HCT116 (cell line): ENCODE data around the gene PTGR3.

Experiments
- EZH2 ChIP-seq: fragments of 200-600 bp; sonication (generic); IDR thresholded peaks from 2 replicates; pipeline ENCODE4 v1.6.1; 2017; ENCODE audit warnings: antibody characterized with exemption, mixed run types
- EZH2phosphoT487 ChIP-seq: fragments of 200-600 bp; IDR thresholded peaks from 2 replicates; pipeline ENCODE4 v1.6.1; 2018; ENCODE audit warnings: antibody characterized with exemption, borderline replicate concordance
- FOSL1 ChIP-seq: IDR thresholded peaks from 2 replicates; pipeline ENCODE4 v1.6.1; 2012; ENCODE audit warnings: low read depth
- POLR2AphosphoS5 ChIP-seq: IDR thresholded peaks from 2 replicates; pipeline ENCODE4 v1.6.1; 2011; ENCODE audit warnings: mild to moderate bottlenecking, low read depth, low read length, moderate library complexity
- RAD21 ChIP-seq: IDR thresholded peaks from 2 replicates; pipeline ENCODE4 v1.6.1; 2012; ENCODE audit warnings: low read depth, mild to moderate bottlenecking
- SP1 ChIP-seq: IDR thresholded peaks from 2 replicates; pipeline ENCODE4 v1.6.1; 2012; ENCODE audit warnings: low read depth
- SRF ChIP-seq: IDR thresholded peaks from 2 replicates; pipeline ENCODE4 v1.6.1; 2012; ENCODE audit warnings: low read depth
- TF ChIP-seq, protein P1 (sequence below), 3 experiments: fragments of 200-600 bp in 1 of 3; sonication (generic) in 1 of 3; IDR thresholded peaks in 2 of 3; conservative IDR thresholded peaks in 1 of 3; 2 replicates each; pipeline ENCODE4 v1.5.1; 2012 to 2017; ENCODE audit warnings: low read depth in 2 of 3, low read length in 2 of 3, antibody characterized with exemption in 1 of 3, borderline replicate concordance in 1 of 3, control low read depth in 1 of 3, mild to moderate bottlenecking in 1 of 3, mixed read lengths in 1 of 3, mixed run types in 1 of 3, moderate library complexity in 1 of 3; ENCODE audit not compliant: insufficient read depth in 1 of 3

DNA sequence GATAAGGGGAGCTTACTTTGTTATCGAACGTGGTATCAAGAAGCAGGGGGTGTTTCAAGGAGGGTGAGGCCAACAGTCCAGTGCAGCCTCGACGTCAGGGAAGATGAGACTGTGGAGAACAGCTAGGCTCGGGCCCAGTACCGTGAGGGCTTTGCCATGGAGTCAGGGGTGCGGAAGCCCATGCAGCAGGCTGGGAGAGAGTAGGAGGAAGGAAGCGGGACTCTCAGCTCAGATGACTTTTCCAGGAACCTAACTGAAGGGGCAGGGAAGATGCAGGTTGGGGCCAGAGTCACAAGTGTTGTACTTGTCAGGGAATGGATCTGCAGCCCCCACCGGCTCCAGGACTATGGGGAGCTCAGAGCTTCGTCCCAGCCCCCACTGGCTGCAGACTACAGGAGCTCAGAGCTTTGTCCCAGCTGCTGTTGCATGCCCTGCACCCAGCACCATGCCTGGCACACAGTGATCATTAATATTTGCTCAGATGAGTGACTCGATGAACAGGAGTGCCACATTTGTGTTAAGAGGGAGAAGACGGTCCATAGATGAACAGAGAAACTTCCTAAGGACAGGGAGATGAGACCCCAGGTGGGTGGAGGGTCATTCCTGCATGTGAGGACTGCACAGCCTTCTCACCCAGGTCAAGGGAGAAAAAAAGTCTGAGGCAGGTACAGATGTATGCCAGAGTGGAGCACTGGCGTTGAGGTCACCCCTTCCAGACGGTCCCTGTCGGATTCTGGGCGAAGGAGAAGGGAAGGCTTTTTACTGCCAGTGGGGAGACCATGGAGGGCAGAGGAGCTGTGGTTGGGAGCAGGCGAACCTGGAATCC is 36.4 kb downstream of the PTGR3 start:
- TF ChIP-seq, protein P1, sequence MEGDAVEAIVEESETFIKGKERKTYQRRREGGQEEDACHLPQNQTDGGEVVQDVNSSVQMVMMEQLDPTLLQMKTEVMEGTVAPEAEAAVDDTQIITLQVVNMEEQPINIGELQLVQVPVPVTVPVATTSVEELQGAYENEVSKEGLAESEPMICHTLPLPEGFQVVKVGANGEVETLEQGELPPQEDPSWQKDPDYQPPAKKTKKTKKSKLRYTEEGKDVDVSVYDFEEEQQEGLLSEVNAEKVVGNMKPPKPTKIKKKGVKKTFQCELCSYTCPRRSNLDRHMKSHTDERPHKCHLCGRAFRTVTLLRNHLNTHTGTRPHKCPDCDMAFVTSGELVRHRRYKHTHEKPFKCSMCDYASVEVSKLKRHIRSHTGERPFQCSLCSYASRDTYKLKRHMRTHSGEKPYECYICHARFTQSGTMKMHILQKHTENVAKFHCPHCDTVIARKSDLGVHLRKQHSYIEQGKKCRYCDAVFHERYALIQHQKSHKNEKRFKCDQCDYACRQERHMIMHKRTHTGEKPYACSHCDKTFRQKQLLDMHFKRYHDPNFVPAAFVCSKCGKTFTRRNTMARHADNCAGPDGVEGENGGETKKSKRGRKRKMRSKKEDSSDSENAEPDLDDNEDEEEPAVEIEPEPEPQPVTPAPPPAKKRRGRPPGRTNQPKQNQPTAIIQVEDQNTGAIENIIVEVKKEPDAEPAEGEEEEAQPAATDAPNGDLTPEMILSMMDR (IDR thresholded peaks at IDR 0.05 in 2 of 3, conservative IDR thresholded peaks at IDR 0.05 in 1 of 3; ENCODE audit: borderline replicate concordance in 1 of 3, insufficient read depth in 1 of 3, low read depth in 2 of 3, low read length in 2 of 3) = no peak
- TF ChIP-seq SRF (no peak), EZH2phosphoT487 (no peak), SP1 (no peak), FOSL1 (no peak), RAD21 (no peak), EZH2 (no peak), POLR2AphosphoS5 (no peak)
